ENCODE measurements around the gene ERG. TPM values are rescaled to one million over a fixed set of nuclear protein-coding genes. Genes with fewer than 3 reads are reported as not detected.

Gene ERG
- total and polyA plus RNA-seq, 12 donors: 9.5 to 30.5 (median 16.0) TPM

GRCh38 chr21:38352536-38353219 lies 145.6 kb downstream of the ERG start:
- H3K4me3 ChIP-seq: no peak overlapping the region
- H3K36me3 ChIP-seq: no peaks in the 10 kb centered on the region
- H3K27me3 ChIP-seq: peaks cover 0 to 9% (median 0%) of the 10 kb centered on the region in 7 donors
- 45% methylated on average over 6 of the region's 6 CpGs for WGBS, 2 donors
- TF ChIP-seq CTCF (IDR thresholded peaks at IDR 0.05): peak; percentile 42 to 88 (median 74)
- DNase-seq (peak in 1 of 2 donors; percentile 62), ATAC-seq (peak in 6 of 8 donors; percentile 37 to 57 (median 52))
- peaks cover 0 to 32% (median 7%) of the 10 kb centered on the region in 9 donors for H3K4me1 ChIP-seq
- H3K9me3 ChIP-seq: no peaks in the 10 kb centered on the region
- intact Hi-C loops (cut with DNase I): loop anchor here (1.0 to 10.0 kb wide), 10 partner anchors 130 to 678 kb away; no protein-coding TSS in a partner anchor
- H3K27ac ChIP-seq: peak overlapping the region in 1 of 10 donors; percentile 87

GRCh38 chr21:38351961-38352521 lies 146.2 kb downstream of the ERG start:
- Histone ChIP-seq H3K27me3 (peaks cover 0 to 9% (median 0%) of the 10 kb centered on the region in 7 donors), H3K27ac (peak overlapping the region in 1 of 10 donors; percentile 87), H3K4me3 (no peak overlapping the region), H3K9me3 (no peaks in the 10 kb centered on the region), H3K36me3 (no peaks in the 10 kb centered on the region), H3K4me1 (peaks cover 0 to 32% (median 7%) of the 10 kb centered on the region in 9 donors)
- intact Hi-C loops (cut with DNase I): loop anchor here (1.0 to 10.0 kb wide), 10 partner anchors 129 to 677 kb away; no protein-coding TSS in a partner anchor
- WGBS, 2 donors: 57 to 60% methylated on average over 10 of the region's 10 CpGs
- ATAC-seq (no peak), DNase-seq (no peak)
- no peak for TF ChIP-seq CTCF (IDR thresholded peaks at IDR 0.05)

DNA sequence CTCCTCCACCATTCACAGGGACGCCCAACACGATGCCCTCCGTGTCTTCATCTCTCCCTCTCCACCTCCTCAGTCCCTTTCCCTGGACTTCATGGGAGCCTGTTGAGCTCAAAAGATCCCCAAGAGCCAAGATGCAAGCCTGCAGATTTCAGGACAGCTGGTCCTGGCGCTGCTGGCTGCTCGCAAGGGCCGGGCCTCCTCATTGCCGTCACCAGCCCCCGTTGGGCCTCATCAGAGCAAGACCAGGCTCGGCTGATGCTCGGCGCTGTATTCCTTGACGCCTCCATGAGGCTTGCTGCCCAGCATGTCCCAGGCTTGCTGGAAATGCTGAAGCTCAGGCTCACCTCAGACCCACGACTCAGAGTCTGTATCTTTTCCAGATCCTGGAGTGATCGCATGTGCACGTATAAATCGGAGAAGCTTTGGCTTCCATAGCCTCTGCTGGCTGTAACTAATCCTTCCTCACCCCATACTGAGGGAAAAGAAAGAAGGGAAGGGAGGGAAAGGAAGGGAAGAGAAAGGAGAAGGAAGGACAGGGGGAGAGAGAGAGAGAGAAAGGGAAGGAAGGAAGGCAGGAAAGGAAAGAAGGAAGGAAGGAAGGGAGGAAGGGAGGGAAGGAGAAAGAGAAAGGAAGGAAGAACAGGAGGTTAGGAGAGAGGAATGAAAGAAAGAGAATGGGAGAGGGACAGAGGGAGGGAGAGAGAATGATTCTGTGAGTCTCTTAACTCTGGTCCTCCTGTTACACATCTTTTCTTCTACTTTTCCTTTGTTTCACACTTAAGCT lies 146.9 kb downstream of the ERG start:
- no peak overlapping the region for H3K4me3 ChIP-seq
- H3K27ac ChIP-seq: peak overlapping the region in 1 of 10 donors; percentile 87
- TF ChIP-seq CTCF (IDR thresholded peaks at IDR 0.05): no peak
- H3K9me3 ChIP-seq: no peaks in the 10 kb centered on the region
- 82 to 87% methylated on average over 16 of the region's 16 CpGs for WGBS, 2 donors
- ATAC-seq (peak in 1 of 8 donors; percentile 25), DNase-seq (no peak)
- H3K36me3 ChIP-seq: no peaks in the 10 kb centered on the region
- H3K4me1 ChIP-seq: peaks cover 0 to 32% (median 7%) of the 10 kb centered on the region in 9 donors
- intact Hi-C loops (cut with DNase I): loop anchor here (1.0 to 10.0 kb wide), 7 partner anchors 132 to 677 kb away; no protein-coding TSS in a partner anchor
- peaks cover 0 to 9% (median 0%) of the 10 kb centered on the region in 7 donors for H3K27me3 ChIP-seq

DNA sequence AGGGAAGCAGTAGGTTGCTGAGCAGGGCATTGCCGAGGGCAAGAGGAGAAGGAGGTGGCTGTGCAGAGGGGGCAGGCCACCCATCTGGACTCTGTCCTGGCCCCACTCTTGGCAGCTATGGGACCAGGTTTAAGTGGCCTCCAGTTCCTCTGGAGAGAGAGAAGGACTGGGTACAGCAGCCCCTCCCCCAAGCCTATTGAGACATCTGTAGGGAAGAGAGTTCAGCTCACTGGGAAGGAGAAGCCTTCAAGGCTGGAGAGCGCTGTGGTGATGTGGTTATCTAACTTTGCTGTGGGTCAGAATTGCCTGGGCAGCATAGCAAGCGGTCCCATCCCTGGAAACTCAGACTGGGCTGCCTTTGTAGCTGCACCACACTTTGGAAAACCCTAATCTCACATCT lies 147.6 kb downstream of the ERG start:
- peaks cover 0 to 29% (median 7%) of the 10 kb centered on the region in 9 donors for H3K4me1 ChIP-seq
- WGBS, 2 donors: 91 to 94% methylated on average over 3 of the region's 3 CpGs
- H3K36me3 ChIP-seq: no peaks in the 10 kb centered on the region
- TF ChIP-seq CTCF (IDR thresholded peaks at IDR 0.05): no peak
- DNase-seq: no peak
- ATAC-seq: peak in 1 of 8 donors; percentile 19
- H3K4me3 ChIP-seq: no peak overlapping the region
- H3K9me3 ChIP-seq: no peaks in the 10 kb centered on the region
- H3K27ac ChIP-seq: peak overlapping the region in 1 of 10 donors; percentile 87
- peaks cover 0 to 13% (median 0%) of the 10 kb centered on the region in 7 donors for H3K27me3 ChIP-seq
- intact Hi-C loops (cut with DNase I): loop anchor here (1.0 to 10.0 kb wide), 7 partner anchors 131 to 676 kb away; no protein-coding TSS in a partner anchor

Measured in heart right ventricle (tissue), 16 donors.